Gastroesophageal sphincter (tissue), 4 donors: ENCODE measurements around the gene CCDC194. TPM values are rescaled to one million over a fixed set of nuclear protein-coding genes. Genes with fewer than 3 reads are reported as not detected.
"Not testable (repeated sequence)": the region's sequence is repeated elsewhere in the genome, so short reads cannot be mapped to it uniquely, and the experiment has no call there.

Experiments used
- ATAC-seq: fragments of 150-250 bp; one replicate; pipeline ENCODE4 v1.9.1; 2016; ENCODE audit warnings: mild to moderate bottlenecking, moderate library complexity
- H3K27ac ChIP-seq, 4 donors: fragments of 200-600 bp; sonication (generic) in 3 of 4; 1 replicate in 3 of 4; 2 replicates in 1 of 4; pipeline ENCODE4 v1.5.1; 2016 to 2019
- H3K27me3 ChIP-seq: fragments of 200-600 bp; sonication (generic); one replicate; pipeline ENCODE4 v1.5.1; 2019
- H3K36me3 ChIP-seq, 2 donors: fragments of 200-600 bp; sonication (generic); one replicate each; pipeline ENCODE4 v1.5.1; 2019; ENCODE audit warnings: control low read depth in 1 of 2
- H3K4me1 ChIP-seq, 3 donors: fragments of 200-600 bp; sonication (generic); 1 replicate in 2 of 3; 2 replicates in 1 of 3; pipeline ENCODE4 v1.5.1; 2016 to 2019; ENCODE audit warnings: control low read depth in 2 of 3
- H3K4me3 ChIP-seq, 2 donors: fragments of 200-600 bp; sonication (generic); one replicate each; pipeline ENCODE4 v1.5.1; 2019; ENCODE audit warnings: mild to moderate bottlenecking in 1 of 2, moderate library complexity in 1 of 2
- H3K9me3 ChIP-seq, 3 donors: fragments of 200-600 bp; sonication (generic); one replicate each; pipeline ENCODE4 v1.5.1; 2017 to 2019; ENCODE audit warnings: control low read depth in 2 of 3
- CTCF ChIP-seq, 4 experiments: fragments of 200-600 bp in 2 of 4; fragments of 450-650 bp in 2 of 4; sonication (generic) in 1 of 4; IDR thresholded peaks; one replicate each; pipeline ENCODE4 v1.5.1; 2017 to 2019; ENCODE audit warnings: antibody characterized with exemption in 4 of 4, mild to moderate bottlenecking in 2 of 4, moderate library complexity in 2 of 4
- EP300 ChIP-seq: sonication (generic); formaldehyde crosslinking; IDR thresholded peaks from one replicate; pipeline ENCODE4 v1.6.1; 2017; ENCODE audit warnings: antibody characterized with exemption, mild to moderate bottlenecking
- POLR2A ChIP-seq, 2 donors: fragments of 450-650 bp; IDR thresholded peaks; one replicate each; pipeline ENCODE4 v1.6.1; 2017; ENCODE audit warnings: antibody characterized with exemption in 2 of 2, mild to moderate bottlenecking in 2 of 2, moderate library complexity in 1 of 2
- POLR2AphosphoS5 ChIP-seq: sonication (generic); formaldehyde crosslinking; IDR thresholded peaks from one replicate; pipeline ENCODE4 v1.6.1; 2017; ENCODE audit warnings: antibody characterized with exemption
- WGBS, 2 donors: methylation state at CpG; one replicate each; pipeline ENCODE4 v1.1.5; 2018; ENCODE audit warnings: low coverage in 1 of 2; 5-methylcytosine and 5-hydroxymethylcytosine counted together
- total RNA-seq, 4 donors: library from RNA; depleted of rRNA; stranded (reverse); fragments of >200 nt; gene quantifications; one replicate each; pipeline ENCODE4 v1.1.0, GENCODE V29; 2016

The CCDC194 gene
- total RNA-seq, 4 donors from 2014 or later: not detected

DNA sequence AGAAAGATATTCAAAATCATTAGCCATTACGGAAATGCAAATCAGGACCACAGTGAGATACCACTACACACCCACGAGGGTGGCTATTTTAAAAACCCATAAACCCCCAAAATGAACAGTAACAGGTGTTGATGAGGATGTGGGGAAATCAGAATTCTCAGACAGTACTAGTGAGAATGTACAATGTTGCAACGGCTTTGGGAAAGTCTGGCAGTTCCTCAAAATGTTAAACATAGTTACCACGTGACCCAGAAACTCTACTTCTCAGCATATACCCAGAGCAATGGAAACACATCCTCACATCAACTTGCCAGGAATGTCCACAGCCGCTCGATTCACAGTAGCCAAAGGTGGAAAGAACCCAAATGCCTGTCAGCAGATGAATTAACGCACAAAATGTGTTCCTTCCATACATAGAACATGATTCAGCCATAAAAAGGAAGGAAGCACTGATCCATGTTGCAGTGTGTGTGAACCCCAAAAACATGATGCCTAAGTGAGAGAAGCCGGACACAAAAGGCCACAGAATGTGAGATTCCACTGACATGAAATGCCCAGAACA lies 23.9 kb downstream of the CCDC194 start:
- Histone ChIP-seq H3K9me3 (no peaks in the 10 kb centered on the region), H3K4me3 (no peak overlapping the region), H3K27ac (no peak overlapping the region), H3K4me1 (peaks cover 0 to 8% (median 0%) of the 10 kb centered on the region in 3 donors), H3K27me3 (peaks cover 22% of the 10 kb centered on the region), H3K36me3 (no peaks in the 10 kb centered on the region)
- TF ChIP-seq EP300 (no peak), POLR2A (IDR thresholded peaks at IDR 0.05) (no peak)
- WGBS, 2 donors: 14 to 33% methylated on average over 4 to 6 of the region's 8 CpGs
- ATAC-seq: peak; percentile 67

DNA sequence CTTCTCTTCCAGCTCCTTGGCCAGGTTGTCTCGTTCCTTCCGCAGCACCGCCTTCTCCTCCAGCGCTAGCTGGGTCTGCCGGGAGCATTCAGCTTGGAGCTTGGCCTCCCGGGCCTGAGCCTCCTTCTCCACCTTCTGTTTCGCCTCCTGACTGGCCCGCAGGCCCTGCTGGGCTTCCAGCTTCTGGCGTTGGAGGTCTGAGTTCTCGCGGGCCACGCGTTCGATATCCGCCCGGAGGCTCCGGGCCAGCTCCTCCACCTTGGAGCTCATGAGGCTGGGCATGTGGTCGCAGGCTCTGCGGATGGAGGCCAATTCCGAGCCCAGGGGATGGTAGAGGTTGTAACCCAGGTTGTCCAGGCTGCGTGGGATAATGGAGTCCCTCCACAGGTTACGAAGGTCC lies 28.6 kb downstream of the CCDC194 start:
- Histone ChIP-seq H3K27me3 (peaks cover 24% of the 10 kb centered on the region), H3K4me1 (peaks cover 0 to 6% (median 0%) of the 10 kb centered on the region in 3 donors), H3K9me3 (no peaks in the 10 kb centered on the region), H3K4me3 (no peak overlapping the region), H3K27ac (no peak overlapping the region), H3K36me3 (no peaks in the 10 kb centered on the region)
- TF ChIP-seq EP300: no peak
- no peak for TF ChIP-seq CTCF (IDR thresholded peaks at IDR 0.05)
- no peak for TF ChIP-seq POLR2A (IDR thresholded peaks at IDR 0.05)
- no peak for TF ChIP-seq POLR2AphosphoS5
- 92 to 100% methylated on average over 5 to 10 of the region's 22 CpGs for WGBS, 2 donors
- ATAC-seq: no peak

DNA sequence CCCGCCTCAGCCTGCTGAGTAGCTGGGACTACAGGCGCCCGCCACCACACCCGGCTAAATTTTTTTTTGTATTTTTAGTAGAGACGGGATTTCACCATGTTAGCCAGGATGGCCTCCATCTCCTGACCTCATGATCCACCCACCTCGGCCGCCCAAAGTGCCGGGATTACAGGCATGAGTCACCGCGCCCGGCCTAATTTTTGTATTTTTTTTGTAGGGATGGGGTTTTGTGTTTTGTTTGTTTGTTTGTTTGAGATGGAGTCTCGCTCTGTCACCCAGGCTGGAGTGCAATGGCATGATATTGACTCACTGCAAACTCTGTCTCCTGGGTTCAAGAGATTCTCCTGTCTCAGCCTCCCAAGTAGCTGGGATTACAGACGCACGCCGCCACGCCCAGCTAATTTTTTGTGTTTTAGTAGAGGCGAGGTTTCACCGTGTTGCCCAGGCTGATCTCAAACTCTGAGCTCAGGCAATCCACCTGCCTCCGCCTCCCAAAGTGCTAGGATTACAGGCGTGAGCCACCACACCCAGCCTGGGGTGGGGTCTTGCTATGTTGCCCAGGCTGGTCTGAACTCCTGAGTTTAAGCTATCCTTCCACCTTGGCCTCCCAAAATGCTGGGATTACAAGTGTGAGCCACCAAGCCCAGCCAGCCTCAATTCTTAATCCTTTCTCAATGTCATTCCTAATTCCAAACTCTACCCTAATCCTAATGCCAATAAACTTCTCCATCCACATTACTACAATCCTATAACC lies 30.0 kb downstream of the CCDC194 start:
- not testable (repeated sequence) for H3K36me3 ChIP-seq, H3K4me1 ChIP-seq, ATAC-seq, H3K27ac ChIP-seq, H3K9me3 ChIP-seq, H3K4me3 ChIP-seq
- WGBS, 2 donors: 82% methylated on average over 16 of the region's 20 CpGs; no CpG with 5 or more reads in 1 of the 2 donors
- peaks cover 24% of the 10 kb centered on the region for H3K27me3 ChIP-seq

DNA sequence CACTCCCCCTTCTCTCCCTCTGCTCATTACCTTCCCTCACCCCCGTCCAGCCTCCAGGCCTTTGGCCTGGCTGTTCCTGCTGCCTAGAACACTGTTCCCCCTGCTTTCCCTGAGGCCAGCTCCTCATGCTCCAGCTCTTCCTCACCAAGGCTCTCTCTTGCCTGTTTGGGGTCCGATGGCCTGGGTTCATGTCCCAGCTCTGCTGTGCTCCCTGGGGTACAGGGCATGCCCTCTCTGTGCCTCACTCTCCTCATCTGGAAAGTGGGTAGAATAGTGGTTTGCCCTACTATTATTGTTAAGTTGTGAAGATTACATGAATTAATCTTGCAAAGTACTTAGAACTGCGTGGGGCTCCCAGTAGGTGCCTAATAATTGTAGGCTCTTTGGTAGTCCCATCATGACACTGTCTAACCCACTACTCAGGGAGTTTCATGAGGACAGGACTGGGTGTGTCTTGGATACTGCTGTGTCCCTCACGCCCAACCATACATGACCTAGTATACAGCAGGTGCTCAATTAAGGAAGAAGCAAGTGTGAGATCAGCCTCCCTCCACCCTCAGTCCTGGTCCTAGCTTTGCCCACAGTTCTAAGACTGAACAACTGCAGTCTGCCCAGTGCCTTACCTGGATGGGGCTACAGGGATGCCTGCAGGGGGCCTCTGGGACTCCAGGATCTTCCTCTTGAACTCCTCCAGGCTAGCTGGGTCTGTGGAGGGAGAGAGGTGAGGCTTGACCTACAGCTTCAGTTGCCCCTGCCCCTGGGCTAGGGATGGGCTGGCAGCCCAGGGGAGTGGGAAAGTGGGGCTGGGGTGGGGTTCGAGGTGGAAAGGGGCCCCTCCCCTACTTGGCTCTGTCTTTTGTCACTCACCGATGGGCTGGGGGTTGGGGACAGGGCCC lies 33.8 kb downstream of the CCDC194 start:
- no peak for TF ChIP-seq POLR2A (IDR thresholded peaks at IDR 0.05)
- Histone ChIP-seq H3K9me3 (no peaks in the 10 kb centered on the region), H3K36me3 (no peaks in the 10 kb centered on the region), H3K27ac (no peak overlapping the region), H3K27me3 (peaks cover 2% of the 10 kb centered on the region), H3K4me3 (no peak overlapping the region), H3K4me1 (no peaks in the 10 kb centered on the region)
- 77 to 93% methylated on average over 2 to 4 of the region's 6 CpGs for WGBS, 2 donors
- ATAC-seq: no peak

DNA sequence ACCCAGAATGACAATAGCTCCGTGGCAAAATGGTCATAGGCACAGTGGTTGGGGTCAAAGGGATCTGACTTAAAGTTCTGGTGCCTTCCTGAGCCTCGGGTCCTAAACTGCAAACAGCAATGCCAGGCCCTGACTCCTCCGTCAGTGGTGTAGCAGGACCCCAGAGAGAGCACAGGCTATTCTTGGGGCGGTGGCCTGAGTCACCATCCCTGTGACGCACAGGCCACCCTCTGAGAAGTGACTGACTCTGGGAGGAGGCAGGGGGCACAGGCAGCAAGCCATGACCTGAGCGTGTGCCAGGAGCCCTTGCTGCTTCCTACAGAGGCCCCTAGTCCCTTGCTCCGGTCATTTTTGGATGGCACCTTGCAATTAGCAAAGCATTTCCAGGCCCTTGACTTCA lies 35.6 kb downstream of the CCDC194 start:
- H3K9me3 ChIP-seq: no peaks in the 10 kb centered on the region
- ATAC-seq: peak; percentile 55
- H3K27me3 ChIP-seq: peaks cover 4% of the 10 kb centered on the region
- no peak for TF ChIP-seq EP300
- TF ChIP-seq POLR2AphosphoS5: peak; percentile 35
- H3K4me3 ChIP-seq: no peak overlapping the region
- WGBS, 2 donors: 50% methylated on average over 2 of the region's 7 CpGs; no CpG with 5 or more reads in 1 of the 2 donors
- H3K27ac ChIP-seq: peak overlapping the region in 2 of 4 donors; percentile 20 to 56
- H3K36me3 ChIP-seq: no peaks in the 10 kb centered on the region
- H3K4me1 ChIP-seq: no peaks in the 10 kb centered on the region

- Histone ChIP-seq H3K4me1 (no peaks in the 10 kb centered on the region), H3K4me3 (no peak overlapping the region), H3K9me3 (no peaks in the 10 kb centered on the region), H3K27me3 (peaks cover 10% of the 10 kb centered on the region), H3K27ac (peak overlapping the region in 3 of 4 donors; percentile 9 to 56 (median 20)), H3K36me3 (no peaks in the 10 kb centered on the region)
- 37 to 41% methylated on average over 6 to 9 of the region's 11 CpGs for WGBS, 2 donors
- ATAC-seq: peak; percentile 32
- TF ChIP-seq POLR2A (IDR thresholded peaks at IDR 0.05) (no peak), POLR2AphosphoS5 (no peak), CTCF (IDR thresholded peaks at IDR 0.05) (no peak), EP300 (no peak)
These were observed 36.3 kb downstream of the CCDC194 start for GRCh38 chr19:17357724-17358123.
